Measurements from ENCODE around the gene ALG14.
A peak's percentile ranks its signal among the peaks of the same experiment; 100 is the strongest.

ALG14 gene

GRCh38 chr1:95012389-95012788 is 60.4 kb downstream of the ALG14 start:
- Histone ChIP-seq H3K9ac (ENCODE audit: low read length in 2 of 2) (no peak overlapping the region), H3K4me3 (ENCODE audit: low read length in 2 of 2) (no peak overlapping the region), H3K27me3 (ENCODE audit: control insufficient read depth in 1 of 2, insufficient read depth in 2 of 2, low read length in 2 of 2) (no peaks in the 10 kb centered on the region), H3K9me3 (ENCODE audit: control insufficient read depth in 2 of 2, low read length in 2 of 2) (no peaks in the 10 kb centered on the region), H3K4me1 (ENCODE audit: control insufficient read depth, insufficient read depth, low read length) (no peaks in the 10 kb centered on the region), H3K36me3 (ENCODE audit: control insufficient read depth in 2 of 2, insufficient read depth in 2 of 2, low read length in 2 of 2) (no peaks in the 10 kb centered on the region), H3K27ac (ENCODE audit: low read length) (no peak overlapping the region)

GRCh38 chr1:95010158-95010557 is 62.6 kb downstream of the ALG14 start:
- Histone ChIP-seq H3K36me3 (ENCODE audit: control insufficient read depth in 2 of 2, insufficient read depth in 2 of 2, low read length in 2 of 2) (no peaks in the 10 kb centered on the region), H3K4me1 (ENCODE audit: control insufficient read depth, insufficient read depth, low read length) (no peaks in the 10 kb centered on the region), H3K9me3 (ENCODE audit: control insufficient read depth in 2 of 2, low read length in 2 of 2) (no peaks in the 10 kb centered on the region), H3K27ac (ENCODE audit: low read length) (no peak overlapping the region), H3K9ac (ENCODE audit: low read length in 2 of 2) (no peak overlapping the region), H3K4me3 (ENCODE audit: low read length in 2 of 2) (no peak overlapping the region), H3K27me3 (ENCODE audit: control insufficient read depth in 1 of 2, insufficient read depth in 2 of 2, low read length in 2 of 2) (no peaks in the 10 kb centered on the region)

GRCh38 chr1:95007687-95008086 is 65.1 kb downstream of the ALG14 start:
- no peaks in the 10 kb centered on the region for H3K9me3 ChIP-seq (ENCODE audit: control insufficient read depth in 2 of 2, low read length in 2 of 2)
- H3K4me1 ChIP-seq (ENCODE audit: control insufficient read depth, insufficient read depth, low read length), result peaks cover 7% of the 10 kb centered on the region
- H3K9ac ChIP-seq (ENCODE audit: low read length in 2 of 2), result no peak overlapping the region
- H3K27ac ChIP-seq (ENCODE audit: low read length), result no peak overlapping the region
- H3K4me3 ChIP-seq (ENCODE audit: low read length in 2 of 2), result no peak overlapping the region
- no peaks in the 10 kb centered on the region for H3K36me3 ChIP-seq (ENCODE audit: control insufficient read depth in 2 of 2, insufficient read depth in 2 of 2, low read length in 2 of 2)
- H3K27me3 ChIP-seq (ENCODE audit: control insufficient read depth in 1 of 2, insufficient read depth in 2 of 2, low read length in 2 of 2), result no peaks in the 10 kb centered on the region

- no peak overlapping the region for H3K9ac ChIP-seq (ENCODE audit: low read length in 2 of 2)
- H3K36me3 ChIP-seq (ENCODE audit: control insufficient read depth in 2 of 2, insufficient read depth in 2 of 2, low read length in 2 of 2), result no peaks in the 10 kb centered on the region
- peaks cover 13% of the 10 kb centered on the region for H3K4me1 ChIP-seq (ENCODE audit: control insufficient read depth, insufficient read depth, low read length)
- H3K9me3 ChIP-seq (ENCODE audit: control insufficient read depth in 2 of 2, low read length in 2 of 2), result no peaks in the 10 kb centered on the region
- no peak overlapping the region for H3K4me3 ChIP-seq (ENCODE audit: low read length in 2 of 2)
- no peaks in the 10 kb centered on the region for H3K27me3 ChIP-seq (ENCODE audit: control insufficient read depth in 1 of 2, insufficient read depth in 2 of 2, low read length in 2 of 2)
- H3K27ac ChIP-seq (ENCODE audit: low read length), result no peak overlapping the region
Measured at GRCh38 chr1:95006681-95007080, 66.1 kb downstream of the ALG14 start.

- no peaks in the 10 kb centered on the region for H3K27me3 ChIP-seq (ENCODE audit: control insufficient read depth in 1 of 2, insufficient read depth in 2 of 2, low read length in 2 of 2)
- H3K4me1 ChIP-seq (ENCODE audit: control insufficient read depth, insufficient read depth, low read length), result peaks cover 13% of the 10 kb centered on the region
Measured at GRCh38 chr1:95005584-95005983, 67.2 kb downstream of the ALG14 start.

GRCh38 chr1:95004013-95004412 is 68.7 kb downstream of the ALG14 start:
- no peak overlapping the region for H3K9ac ChIP-seq (ENCODE audit: low read length in 2 of 2)
- H3K9me3 ChIP-seq (ENCODE audit: control insufficient read depth in 2 of 2, low read length in 2 of 2), result no peaks in the 10 kb centered on the region
- H3K27me3 ChIP-seq (ENCODE audit: control insufficient read depth in 1 of 2, insufficient read depth in 2 of 2, low read length in 2 of 2), result no peaks in the 10 kb centered on the region
- no peak overlapping the region for H3K27ac ChIP-seq (ENCODE audit: low read length)
- peaks cover 13% of the 10 kb centered on the region for H3K4me1 ChIP-seq (ENCODE audit: control insufficient read depth, insufficient read depth, low read length)
- no peaks in the 10 kb centered on the region for H3K36me3 ChIP-seq (ENCODE audit: control insufficient read depth in 2 of 2, insufficient read depth in 2 of 2, low read length in 2 of 2)
- no peak overlapping the region for H3K4me3 ChIP-seq (ENCODE audit: low read length in 2 of 2)

More at GRCh38 chr1:95005584-95005983, 67.2 kb downstream of the ALG14 start:
- no peaks in the 10 kb centered on the region for H3K9me3 ChIP-seq (ENCODE audit: control insufficient read depth in 2 of 2, low read length in 2 of 2)
- no peaks in the 10 kb centered on the region for H3K36me3 ChIP-seq (ENCODE audit: control insufficient read depth in 2 of 2, insufficient read depth in 2 of 2, low read length in 2 of 2)
- H3K4me3 ChIP-seq (ENCODE audit: low read length in 2 of 2), result no peak overlapping the region
- H3K9ac ChIP-seq (ENCODE audit: low read length in 2 of 2), result no peak overlapping the region
- no peak overlapping the region for H3K27ac ChIP-seq (ENCODE audit: low read length)

DNA sequence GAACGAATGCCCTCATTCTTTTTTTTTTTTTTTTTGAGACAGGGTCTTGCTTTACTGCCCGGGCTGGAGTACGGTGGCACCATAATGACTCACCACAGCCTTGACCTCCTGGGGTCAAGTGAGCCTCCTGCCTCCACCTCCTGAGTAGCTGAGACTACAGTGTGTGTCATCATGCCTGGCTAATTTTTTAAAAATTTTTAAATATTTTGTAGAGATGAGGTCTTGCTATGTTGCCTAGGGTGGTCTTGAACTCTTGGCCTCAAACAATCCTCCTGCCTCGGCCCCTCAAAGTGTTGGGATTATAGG is 69.4 kb downstream of the ALG14 start:
- Histone ChIP-seq H3K4me3 (ENCODE audit: low read length in 2 of 2) (no peak overlapping the region), H3K27me3 (ENCODE audit: control insufficient read depth in 1 of 2, insufficient read depth in 2 of 2, low read length in 2 of 2) (no peaks in the 10 kb centered on the region), H3K36me3 (ENCODE audit: control insufficient read depth in 2 of 2, insufficient read depth in 2 of 2, low read length in 2 of 2) (no peaks in the 10 kb centered on the region), H3K4me1 (ENCODE audit: control insufficient read depth, insufficient read depth, low read length) (peaks cover 13% of the 10 kb centered on the region), H3K9me3 (ENCODE audit: control insufficient read depth in 2 of 2, low read length in 2 of 2) (no peaks in the 10 kb centered on the region), H3K9ac (ENCODE audit: low read length in 2 of 2) (no peak overlapping the region), H3K27ac (ENCODE audit: low read length) (no peak overlapping the region)

GRCh38 chr1:95002540-95003432 is 70.0 kb downstream of the ALG14 start:
- Histone ChIP-seq H3K27me3 (ENCODE audit: control insufficient read depth in 1 of 2, insufficient read depth in 2 of 2, low read length in 2 of 2) (no peaks in the 10 kb centered on the region), H3K9me3 (ENCODE audit: control insufficient read depth in 2 of 2, low read length in 2 of 2) (no peaks in the 10 kb centered on the region), H3K4me1 (ENCODE audit: control insufficient read depth, insufficient read depth, low read length) (peaks cover 13% of the 10 kb centered on the region), H3K36me3 (ENCODE audit: control insufficient read depth in 2 of 2, insufficient read depth in 2 of 2, low read length in 2 of 2) (no peaks in the 10 kb centered on the region), H3K4me3 (ENCODE audit: low read length in 2 of 2) (peak overlapping the region in 1 of 2 donors; percentile 35), H3K9ac (ENCODE audit: low read length in 2 of 2) (no peak overlapping the region), H3K27ac (ENCODE audit: low read length) (peak overlapping the region; percentile 31)

DNA sequence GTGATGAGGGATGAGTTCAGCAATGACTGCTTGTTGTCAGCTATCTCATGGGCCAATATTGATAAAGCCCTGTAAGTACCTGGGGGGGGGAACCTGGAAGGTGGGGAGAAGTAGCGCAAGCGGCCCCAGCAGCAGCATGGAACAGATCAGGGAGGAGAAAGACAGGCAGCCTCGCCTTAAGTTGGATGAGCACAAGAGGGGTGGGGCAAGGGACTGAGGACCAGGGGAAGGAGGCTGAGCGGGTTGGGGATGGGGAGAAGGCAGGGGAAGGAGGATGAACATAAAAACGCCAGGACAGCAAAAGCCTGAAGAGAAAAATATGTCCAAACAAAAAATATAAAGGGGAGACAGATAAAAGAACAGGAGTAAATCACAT is 70.6 kb downstream of the ALG14 start:
- Histone ChIP-seq H3K9ac (ENCODE audit: low read length in 2 of 2) (no peak overlapping the region), H3K9me3 (ENCODE audit: control insufficient read depth in 2 of 2, low read length in 2 of 2) (no peaks in the 10 kb centered on the region), H3K4me1 (ENCODE audit: control insufficient read depth, insufficient read depth, low read length) (peaks cover 13% of the 10 kb centered on the region), H3K27me3 (ENCODE audit: control insufficient read depth in 1 of 2, insufficient read depth in 2 of 2, low read length in 2 of 2) (no peaks in the 10 kb centered on the region), H3K36me3 (ENCODE audit: control insufficient read depth in 2 of 2, insufficient read depth in 2 of 2, low read length in 2 of 2) (no peaks in the 10 kb centered on the region), H3K27ac (ENCODE audit: low read length) (peak overlapping the region; percentile 31), H3K4me3 (ENCODE audit: low read length in 2 of 2) (peak overlapping the region in 1 of 2 donors; percentile 35)

DNA sequence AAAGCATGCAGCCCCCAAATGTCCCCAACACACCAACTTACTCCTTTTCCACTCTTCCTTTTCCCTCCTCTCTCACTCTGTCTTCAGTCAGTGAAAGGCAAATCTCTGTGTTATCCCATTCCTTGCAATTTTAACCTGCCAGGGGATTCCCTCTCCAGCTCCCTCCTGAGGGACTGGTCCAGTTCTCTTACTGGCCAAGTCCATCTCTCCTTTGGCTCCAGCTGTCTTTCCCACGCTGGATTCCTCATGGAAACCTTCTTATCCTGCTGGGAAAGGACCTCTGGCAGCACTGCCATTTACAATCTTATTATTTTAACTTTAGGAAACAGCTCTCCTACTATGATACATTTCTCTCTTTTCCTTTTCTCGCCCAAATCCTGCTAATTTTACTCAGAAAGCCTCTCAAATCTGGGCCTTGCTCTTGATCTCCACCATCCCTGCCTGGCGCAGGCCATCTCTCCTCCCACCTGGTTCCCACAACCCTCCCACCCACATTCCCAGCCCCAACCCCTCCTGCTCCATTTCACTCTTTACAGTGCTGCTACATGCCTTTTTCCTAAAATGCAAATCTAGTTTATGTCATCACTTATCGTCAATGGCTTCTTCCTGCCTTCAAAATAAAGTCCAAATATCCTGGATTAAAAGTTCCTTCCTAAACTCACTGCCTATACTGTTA is 73.2 kb downstream of the ALG14 start:
- H3K9ac ChIP-seq (ENCODE audit: low read length in 2 of 2), result no peak overlapping the region
- H3K27ac ChIP-seq (ENCODE audit: low read length), result no peak overlapping the region
- H3K27me3 ChIP-seq (ENCODE audit: control insufficient read depth in 1 of 2, insufficient read depth in 2 of 2, low read length in 2 of 2), result no peaks in the 10 kb centered on the region
- H3K9me3 ChIP-seq (ENCODE audit: control insufficient read depth in 2 of 2, low read length in 2 of 2), result no peaks in the 10 kb centered on the region
- no peak overlapping the region for H3K4me3 ChIP-seq (ENCODE audit: low read length in 2 of 2)
- H3K4me1 ChIP-seq (ENCODE audit: control insufficient read depth, insufficient read depth, low read length), result peaks cover 13% of the 10 kb centered on the region
- H3K36me3 ChIP-seq (ENCODE audit: control insufficient read depth in 2 of 2, insufficient read depth in 2 of 2, low read length in 2 of 2), result no peaks in the 10 kb centered on the region

- Histone ChIP-seq H3K27me3 (ENCODE audit: control insufficient read depth in 1 of 2, insufficient read depth in 2 of 2, low read length in 2 of 2) (no peaks in the 10 kb centered on the region), H3K9ac (ENCODE audit: low read length in 2 of 2) (no peak overlapping the region), H3K4me1 (ENCODE audit: control insufficient read depth, insufficient read depth, low read length) (peaks cover 13% of the 10 kb centered on the region), H3K27ac (ENCODE audit: low read length) (no peak overlapping the region), H3K36me3 (ENCODE audit: control insufficient read depth in 2 of 2, insufficient read depth in 2 of 2, low read length in 2 of 2) (no peaks in the 10 kb centered on the region), H3K4me3 (ENCODE audit: low read length in 2 of 2) (no peak overlapping the region), H3K9me3 (ENCODE audit: control insufficient read depth in 2 of 2, low read length in 2 of 2) (no peaks in the 10 kb centered on the region)
Measured at GRCh38 chr1:94998748-94999147, 74.0 kb downstream of the ALG14 start.

Measured in stomach smooth muscle (tissue), 2 donors.